Osteoblast (primary cell): ENCODE data around the gene GATD1. TPM values are rescaled to one million over a fixed set of nuclear protein-coding genes. Genes with fewer than 3 reads are reported as not detected.
A peak's percentile ranks its signal among the peaks of the same experiment; 100 is the strongest.

ENCODE experiments used
- DNase-seq: peaks from one replicate; pipeline ENCODE4 v3.0.0; 2011; ENCODE audit warnings: low spot score, mixed read lengths; ENCODE audit not compliant: insufficient read length; ENCODE audit errors: missing footprints
- H2AFZ ChIP-seq: 2 replicates; pipeline ENCODE4 v1.6.0; 2011; ENCODE audit warnings: mild to moderate bottlenecking, low read length
- H3K27ac ChIP-seq: 2 replicates; pipeline ENCODE4 v1.5.1; 2011; ENCODE audit warnings: mild to moderate bottlenecking, low read depth, low read length, moderate library complexity
- H3K27me3 ChIP-seq: 2 replicates; pipeline ENCODE4 v1.6.0; 2012; ENCODE audit warnings: mild to moderate bottlenecking, control low read depth, inconsistent platforms, low read length, moderate library complexity; ENCODE audit not compliant: insufficient read depth
- H3K36me3 ChIP-seq: 2 replicates; pipeline ENCODE4 v1.5.1; 2011; ENCODE audit warnings: mild to moderate bottlenecking, low read length, control low read depth, moderate library complexity; ENCODE audit not compliant: insufficient read depth
- H3K4me1 ChIP-seq: 2 replicates; pipeline ENCODE4 v1.5.1; 2011; ENCODE audit warnings: mild to moderate bottlenecking, low read length, control low read depth, moderate library complexity; ENCODE audit not compliant: insufficient read depth
- H3K4me2 ChIP-seq: 2 replicates; pipeline ENCODE4 v1.6.0; 2011; ENCODE audit warnings: mild to moderate bottlenecking, low read length; ENCODE audit not compliant: insufficient read depth
- H3K4me3 ChIP-seq: fragments of 200-600 bp; sonication (generic); 3 replicates; pipeline ENCODE4 v1.5.1; 2012; ENCODE audit warnings: mild to moderate bottlenecking, low read length, inconsistent platforms; ENCODE audit not compliant: insufficient read depth
- H3K79me2 ChIP-seq: 2 replicates; pipeline ENCODE4 v1.6.0; 2012; ENCODE audit warnings: mild to moderate bottlenecking, low read length, control low read depth, inconsistent platforms; ENCODE audit not compliant: insufficient read depth
- H3K9me3 ChIP-seq: 2 replicates; pipeline ENCODE4 v1.5.1; 2011; ENCODE audit warnings: low read depth, low read length, control low read depth
- H4K20me1 ChIP-seq: 2 replicates; pipeline ENCODE4 v1.6.0; 2012; ENCODE audit warnings: mild to moderate bottlenecking, low read length, control low read depth; ENCODE audit not compliant: insufficient read depth
- CTCF ChIP-seq: IDR thresholded peaks from 2 replicates; pipeline ENCODE4 v1.5.1; 2011; ENCODE audit warnings: mild to moderate bottlenecking, low read depth, low read length, moderate library complexity; ENCODE audit errors: extremely low read depth
- total RNA-seq: library from RNA; depleted of rRNA; stranded (reverse); fragments of >200 nt; gene quantifications from 2 replicates; pipeline ENCODE4 v1.2.3, GENCODE V29; 2012

Gene GATD1
- total RNA-seq, 1 donor: 37.3 TPM

- H3K36me3 ChIP-seq: no peaks in the 10 kb centered on the region
- no peak overlapping the region for H3K4me2 ChIP-seq
- H3K9me3 ChIP-seq: no peaks in the 10 kb centered on the region
- no peak overlapping the region for H3K4me3 ChIP-seq
- H3K79me2 ChIP-seq: no peaks in the 10 kb centered on the region
- no peak overlapping the region for H2AFZ ChIP-seq
- TF ChIP-seq CTCF: no peak
- DNase-seq: peak; percentile 67
- H3K27me3 ChIP-seq: peaks cover 9% of the 10 kb centered on the region
- peaks cover 18% of the 10 kb centered on the region for H3K4me1 ChIP-seq
- H3K27ac ChIP-seq: no peak overlapping the region
- no peaks in the 10 kb centered on the region for H4K20me1 ChIP-seq
Measured at GRCh38 chr11:728901-729491, 48.3 kb downstream of the GATD1 start.

- Histone ChIP-seq H3K27ac (peak overlapping the region; percentile 44), H2AFZ (no peak overlapping the region)
- DNase-seq: peak; percentile 100
Measured at GRCh38 chr11:727859-728748, 49.2 kb downstream of the GATD1 start.

GRCh38 chr11:727281-727701, 50.0 kb downstream of the GATD1 start:
- no peaks in the 10 kb centered on the region for H3K9me3 ChIP-seq
- H3K4me3 ChIP-seq: no peak overlapping the region
- H3K27me3 ChIP-seq: peaks cover 6% of the 10 kb centered on the region
- H3K4me2 ChIP-seq: no peak overlapping the region
- no peaks in the 10 kb centered on the region for H4K20me1 ChIP-seq
- H2AFZ ChIP-seq: no peak overlapping the region
- DNase-seq: peak; percentile 84
- no peak for TF ChIP-seq CTCF
- H3K4me1 ChIP-seq: peaks cover 18% of the 10 kb centered on the region
- H3K79me2 ChIP-seq: no peaks in the 10 kb centered on the region
- H3K27ac ChIP-seq: peak overlapping the region; percentile 44
- no peaks in the 10 kb centered on the region for H3K36me3 ChIP-seq

More at GRCh38 chr11:727859-728748, 49.2 kb downstream of the GATD1 start:
- Histone ChIP-seq H3K27me3 (peaks cover 8% of the 10 kb centered on the region), H3K79me2 (no peaks in the 10 kb centered on the region), H3K9me3 (no peaks in the 10 kb centered on the region), H3K4me3 (no peak overlapping the region), H4K20me1 (no peaks in the 10 kb centered on the region), H3K4me1 (peaks cover 18% of the 10 kb centered on the region), H3K36me3 (no peaks in the 10 kb centered on the region), H3K4me2 (peak overlapping the region; percentile 46)
- peak; percentile 87 for TF ChIP-seq CTCF
